ENCODE data around the gene SETD6.

Gene SETD6

GRCh38 chr16:58494981-58495520, 20.3 kb upstream of the SETD6 start:
- DNase-seq, result peak; percentile 92

GRCh38 chr16:58495521-58496331, 19.6 kb upstream of the SETD6 start:
- DNase-seq, result no peak

GRCh38 chr16:58497468-58497867, 17.8 kb upstream of the SETD6 start:
- no peak for DNase-seq

- no peak for DNase-seq
Observed at GRCh38 chr16:58497935-58498334, 17.4 kb upstream of the SETD6 start.

GRCh38 chr16:58498341-58499091, 16.8 kb upstream of the SETD6 start:
- DNase-seq, result no peak

GRCh38 chr16:58499092-58499511, 16.2 kb upstream of the SETD6 start:
- DNase-seq, result no peak

GRCh38 chr16:58499615-58500351, 15.5 kb upstream of the SETD6 start, which contains the start of gene NDRG4:
Gene NDRG4 (plus strand): TSS chr16:58500143. CDS start chr16:58500249, 106 bp downstream.
- peak; percentile 81 for DNase-seq

GRCh38 chr16:58500430-58501241, 14.7 kb upstream of the SETD6 start:
- DNase-seq, result no peak

- no peak for DNase-seq
Observed at GRCh38 chr16:58501242-58502131, 13.8 kb upstream of the SETD6 start.

GRCh38 chr16:58502217-58502921, 12.9 kb upstream of the SETD6 start:
- no peak for DNase-seq

- DNase-seq, result no peak
Observed at GRCh38 chr16:58503166-58503862, 12.0 kb upstream of the SETD6 start.

GRCh38 chr16:58503863-58504688, 11.2 kb upstream of the SETD6 start:
- DNase-seq, result no peak

GRCh38 chr16:58506241-58507194, 8.8 kb upstream of the SETD6 start:
- DNase-seq, result no peak

GRCh38 chr16:58507195-58507962, 7.9 kb upstream of the SETD6 start:
- no peak for DNase-seq

GRCh38 chr16:58507963-58508670, 7.2 kb upstream of the SETD6 start:
- no peak for DNase-seq

GRCh38 chr16:58508671-58509251, 6.6 kb upstream of the SETD6 start:
- no peak for DNase-seq

Measured in NCI-H1436 treated with DMSO at 0.1 percent for 48 hours (cell line).